H1 (cell line): ENCODE data around the gene PDE4B. TPM values are rescaled to one million over a fixed set of nuclear protein-coding genes. Genes with fewer than 3 reads are reported as not detected.

Source experiments
- CHD7 ChIP-seq: fragments of 300-600 bp; sonication (generic); IDR thresholded peaks from 2 replicates; pipeline ENCODE4 v1.7.1; 2012; ENCODE audit warnings: low read length, moderate library complexity, mild to moderate bottlenecking, inconsistent platforms; ENCODE audit not compliant: insufficient replicate concordance
- E2F6 ChIP-seq: IDR thresholded peaks from 2 replicates; pipeline ENCODE4 v1.6.1; 2012; ENCODE audit warnings: inconsistent platforms
- EGR1 ChIP-seq: IDR thresholded peaks from 2 replicates; pipeline ENCODE4 v1.6.1; 2011; ENCODE audit warnings: low read depth, low read length, borderline replicate concordance
- POLR2AphosphoS5 ChIP-seq: IDR thresholded peaks from 2 replicates; pipeline ENCODE4 v1.6.1; 2011; ENCODE audit warnings: low read depth, low read length
- RXRA ChIP-seq: IDR thresholded peaks from 2 replicates; pipeline ENCODE4 v1.6.1; 2011; ENCODE audit warnings: low read depth, mild to moderate bottlenecking, low read length, moderate library complexity; ENCODE audit not compliant: insufficient read depth
- SIN3A ChIP-seq, 2 experiments: IDR thresholded peaks in 1 of 2; conservative IDR thresholded peaks in 1 of 2; 2 replicates each; pipeline ENCODE4 v1.6.1; 2011 to 2012; ENCODE audit warnings: low read length in 2 of 2, improper control_type of control experiment in 1 of 2, low read depth in 1 of 2, mild to moderate bottlenecking in 1 of 2
- polyA plus RNA-seq, 7 experiments: library from polyadenylated mRNA; depleted of rRNA in 3 of 7; stranded (reverse) in 5 of 7; unstranded in 2 of 7; fragments of >200 nt in 5 of 7; fragments of 200-250 nt in 2 of 7; gene quantifications; 1 replicate in 5 of 7; 2 replicates in 1 of 7; 4 replicates in 1 of 7; pipeline versions ENCODE4 v1.2.1 to v1.2.3, GENCODE V29; 2011 to 2013; ENCODE audit warnings: missing spikeins in 2 of 7, mixed read lengths in 2 of 7
- total RNA-seq: library from RNA; stranded (reverse); fragmentation: NEBNext Ultra II Directional; extraction: Animal tissue kit (Norgen Biotek cat#: 25700); gene quantifications from 2 replicates; pipeline ENCODE4 v1.2.1, GENCODE V29; 2021

The PDE4B gene
- total and polyA plus RNA-seq, 2 of the 8 experiments (the other 6 are each of a cell fraction or from before 2014, with no cell fraction given) = 5.0 to 15.1 TPM

- TF ChIP-seq CHD7 (no peak), SIN3A (conservative IDR thresholded peaks at IDR 0.05 in 1 of 2, IDR thresholded peaks at IDR 0.05 in 1 of 2; ENCODE audit: low read depth in 1 of 2, low read length in 2 of 2) (no peak), EGR1 (no peak), RXRA (no peak), POLR2AphosphoS5 (no peak), E2F6 (no peak)
Observed at GRCh38 chr1:65844821-65845534, 52.3 kb downstream of the PDE4B start (continued).
